Fibroblast of peridontal ligament (primary cell): ENCODE data around the gene C1S.
A peak's percentile ranks its signal among the peaks of the same experiment; 100 is the strongest.
"Not testable (repeated sequence)": the region's sequence is repeated elsewhere in the genome, so short reads cannot be mapped to it uniquely, and the experiment has no call there.

Source experiments
- DNase-seq: peaks from one replicate; pipeline ENCODE4 v3.0.0-alpha.2; 2010; ENCODE audit errors: extremely low read depth

Gene C1S

DNA sequence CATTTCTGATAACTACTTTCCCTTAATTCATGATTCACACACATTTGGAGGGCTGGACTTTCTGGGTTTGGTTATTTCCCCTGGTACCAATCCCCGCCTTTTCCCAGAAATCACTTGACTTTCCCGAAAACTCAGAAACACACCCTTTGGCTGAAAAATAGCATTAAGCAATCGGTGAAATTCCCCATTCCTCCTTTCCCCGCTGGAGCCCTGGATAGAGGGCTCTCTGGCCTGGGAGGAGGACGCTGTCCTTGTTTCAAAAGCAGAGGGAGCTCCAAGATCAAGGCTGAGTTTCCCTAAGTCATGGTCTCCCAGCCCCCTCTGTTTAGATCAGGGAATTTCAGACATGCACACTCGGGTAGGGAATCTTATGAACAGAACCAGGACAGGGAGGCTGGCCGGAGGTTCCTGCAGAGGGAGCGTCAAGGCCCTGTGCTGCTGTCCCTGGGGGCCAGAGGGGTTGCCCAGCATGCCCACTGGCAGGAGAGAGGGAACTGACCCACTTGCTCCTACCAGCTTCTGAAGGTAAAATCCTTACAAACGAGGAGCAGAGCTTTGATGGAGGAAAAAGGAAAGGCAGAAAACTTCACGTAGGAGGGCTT is at the start of gene C1S:
C1S (plus strand) TSS at position 366 of the 602 bp plus-strand sequence. CDS start 1,195 bp downstream, outside the sequence.
- peak; percentile 100 for DNase-seq

DNA sequence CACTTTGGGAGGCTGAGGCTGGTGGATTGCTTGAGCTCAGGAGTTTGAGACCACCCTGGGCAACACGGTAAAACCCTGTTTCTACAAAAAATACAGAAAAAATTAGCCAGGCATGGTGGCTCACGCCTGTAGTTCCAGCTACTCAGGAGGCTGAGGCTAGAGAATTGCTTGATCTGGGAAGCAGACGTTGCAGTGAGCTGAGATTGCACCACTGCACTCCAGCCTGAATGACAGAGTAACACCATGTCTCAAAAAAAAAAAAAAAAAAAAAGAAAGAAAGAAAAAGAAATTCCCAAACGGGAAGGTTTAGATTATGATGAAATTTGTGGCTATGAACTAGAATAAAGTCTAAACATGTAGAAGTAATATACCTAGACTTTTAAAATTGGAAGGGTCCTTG is 49.1 kb upstream of the C1S start:
- DNase-seq, result not testable (repeated sequence)

- no peak for DNase-seq
Observed at GRCh38 chr12:7012024-7012607, 48.4 kb upstream of the C1S start.

DNA sequence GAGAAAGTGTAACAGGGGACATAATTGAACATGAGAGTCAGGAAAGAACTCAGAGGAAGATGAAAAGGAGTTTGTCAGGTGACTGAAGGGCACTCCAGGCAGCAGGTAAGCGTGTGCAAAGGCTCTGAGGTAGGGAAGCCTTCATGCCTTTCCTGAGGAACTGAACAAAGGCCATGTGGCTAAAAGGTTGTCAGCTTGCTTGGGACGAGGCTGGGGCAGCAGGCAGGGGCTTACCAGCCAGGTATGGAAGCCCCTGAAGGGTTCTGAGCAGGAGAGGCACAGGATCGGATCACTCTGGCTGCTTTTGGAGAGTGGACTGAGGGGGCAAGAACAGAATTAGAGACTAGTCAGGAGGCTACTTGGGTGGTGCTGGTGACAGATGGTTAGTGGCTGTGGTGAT is 47.4 kb upstream of the C1S start:
- no peak for DNase-seq

GRCh38 chr12:7015555-7016370 is 44.8 kb upstream of the C1S start:
- DNase-seq, result no peak

DNA sequence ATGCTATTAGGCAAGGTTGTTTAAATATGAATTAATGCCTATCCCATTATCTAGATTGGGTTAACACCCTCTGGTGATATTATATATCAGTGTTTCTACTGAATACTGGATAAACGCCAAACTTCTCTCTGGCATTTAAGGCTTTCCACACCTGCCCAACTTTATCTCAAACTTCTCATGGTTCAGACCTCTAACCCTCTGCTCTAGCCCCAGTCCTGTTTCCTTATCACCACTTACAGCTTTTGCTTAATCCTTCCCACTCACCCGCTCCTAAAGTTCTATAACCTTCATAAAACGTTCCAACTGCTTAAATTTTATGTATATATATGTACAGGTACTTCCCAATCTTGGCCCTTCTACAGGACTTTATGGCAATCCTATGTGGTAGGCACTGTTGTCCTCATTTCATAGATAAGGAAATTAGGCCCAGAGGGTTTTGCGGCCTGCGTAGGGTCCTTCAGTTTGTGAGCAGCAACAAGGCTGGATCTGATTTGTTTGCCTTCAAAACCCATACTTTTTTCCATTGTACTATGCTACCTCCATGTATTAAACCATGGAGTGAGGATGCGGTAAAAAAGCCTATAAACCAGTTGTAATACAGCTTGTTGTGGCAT is 43.5 kb upstream of the C1S start:
- DNase-seq, result no peak

DNA sequence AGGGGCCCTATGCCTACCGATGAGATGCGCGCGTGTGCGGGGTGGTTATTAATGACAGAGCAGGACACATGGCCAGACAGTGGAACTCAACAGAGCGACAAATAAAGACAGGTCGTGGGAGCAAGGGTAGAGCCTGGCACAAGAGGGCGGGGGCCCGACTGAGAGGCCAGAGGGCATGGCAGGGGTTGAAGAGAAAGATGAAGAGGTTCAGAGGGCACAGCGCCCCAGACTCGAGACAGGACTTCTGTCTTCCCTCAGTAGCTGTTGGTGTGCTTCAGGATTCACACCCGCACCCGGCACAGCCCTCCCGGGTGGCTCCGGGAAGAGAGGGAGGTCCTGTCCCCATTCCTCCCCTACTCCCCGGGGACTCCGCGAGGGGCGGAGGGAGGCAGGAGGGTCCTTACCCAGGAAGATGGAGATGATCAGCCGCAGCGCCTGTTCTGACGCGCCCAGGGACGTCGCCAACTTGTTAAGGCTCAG is 42.6 kb upstream of the C1S start:
- no peak for DNase-seq

GRCh38 chr12:7018350-7019042 is 42.0 kb upstream of the C1S start, which contains the start of gene LPCAT3:
LPCAT3 (minus strand) TSS chr12:7018476; CDS start chr12:7018424, 52 bp downstream.
- DNase-seq, result peak; percentile 89

DNA sequence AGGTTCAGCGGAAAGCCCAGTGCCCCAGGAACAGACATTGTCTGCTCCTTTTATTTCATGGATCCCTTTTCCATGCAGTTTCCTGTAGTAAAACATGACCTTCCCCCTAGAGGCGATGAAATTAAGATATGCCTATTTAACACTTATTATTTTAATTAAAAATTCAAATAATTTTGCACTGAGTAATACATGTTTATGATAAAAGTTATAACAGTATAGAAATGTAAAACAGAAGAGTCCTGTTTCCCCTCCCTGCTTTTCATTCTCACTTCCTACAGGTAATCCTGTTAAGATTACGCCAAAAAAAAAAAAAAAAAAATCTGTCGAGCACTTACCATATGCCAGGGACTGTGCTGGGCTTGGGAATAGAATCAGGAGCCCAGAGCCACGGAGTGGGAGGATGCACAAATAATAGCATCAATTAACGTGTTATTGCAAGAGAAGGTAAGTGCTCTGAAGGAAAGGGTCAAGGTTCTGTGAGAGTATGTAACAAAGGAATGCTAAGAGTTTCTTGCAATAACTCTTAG is 41.4 kb upstream of the C1S start:
- DNase-seq, result no peak

DNA sequence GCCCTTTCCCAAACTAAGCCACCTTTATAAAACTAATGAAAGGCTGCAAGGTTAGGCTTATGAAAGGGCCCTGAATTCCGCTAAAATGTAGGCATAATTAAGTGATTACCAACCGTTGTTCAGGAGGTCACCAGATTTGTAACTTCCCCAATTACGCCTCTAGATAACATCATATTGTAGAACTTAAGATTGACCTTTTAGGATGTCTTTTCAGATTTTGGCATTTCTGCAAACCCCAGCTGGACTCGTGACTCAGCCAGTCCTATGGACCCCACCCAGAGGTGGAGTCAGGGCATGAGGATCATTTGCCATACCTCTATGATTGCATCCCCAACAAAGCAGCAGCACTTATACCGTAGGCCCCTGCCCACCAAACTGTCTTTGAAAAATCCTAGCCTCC is 38.6 kb upstream of the C1S start:
- peak; percentile 20 for DNase-seq

GRCh38 chr12:7023114-7023513 is 37.4 kb upstream of the C1S start:
- DNase-seq, result no peak

DNA sequence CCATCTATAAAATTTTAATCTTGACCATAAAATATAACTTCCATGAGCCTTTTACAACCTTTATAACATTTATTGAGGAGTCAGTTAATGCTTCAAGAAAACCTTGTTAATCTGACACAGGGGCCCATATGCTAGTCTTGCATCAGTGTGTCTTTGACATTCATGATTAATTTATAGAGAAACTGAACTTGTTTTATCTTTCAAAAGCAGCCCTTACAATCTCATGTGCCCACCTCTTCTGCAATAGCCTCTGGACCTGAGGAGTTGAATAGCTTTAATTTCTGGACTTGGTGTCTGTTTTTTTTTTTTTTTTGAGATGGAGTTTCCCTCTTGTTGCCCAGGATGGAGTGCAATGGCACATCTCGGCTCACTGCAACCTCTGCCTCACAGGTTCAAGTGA is 33.7 kb upstream of the C1S start:
- no peak for DNase-seq

- no peak for DNase-seq
Observed at GRCh38 chr12:7031306-7031705, 29.2 kb upstream of the C1S start.

DNA sequence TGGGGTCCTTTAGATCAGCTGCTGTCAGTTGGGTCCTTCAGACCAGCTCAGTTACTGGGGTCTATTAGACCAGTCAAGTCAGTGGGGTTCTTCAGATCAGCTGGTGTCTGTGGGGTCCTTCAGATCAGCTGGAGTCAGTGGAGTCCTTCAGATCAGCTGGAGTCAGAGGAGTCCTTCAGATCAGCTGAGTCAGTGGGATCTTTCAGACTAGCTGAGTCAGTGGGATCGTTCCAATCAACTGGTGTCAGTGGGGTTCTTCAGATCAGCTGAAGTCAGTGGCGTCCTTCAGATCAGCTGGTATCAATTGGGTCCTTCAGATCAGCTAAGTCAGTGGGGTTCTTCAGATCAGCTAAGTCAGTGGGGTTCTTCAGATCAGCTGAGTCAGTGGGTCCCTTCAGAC is 27.5 kb upstream of the C1S start:
- no peak for DNase-seq

- DNase-seq, result no peak
Observed at GRCh38 chr12:7034464-7034863, 26.1 kb upstream of the C1S start.

- no peak for DNase-seq
Observed at GRCh38 chr12:7035463-7035862, 25.1 kb upstream of the C1S start.

- DNase-seq, result not testable (repeated sequence)
Observed at GRCh38 chr12:7037411-7037810, 23.1 kb upstream of the C1S start.

- DNase-seq, result no peak
Observed at GRCh38 chr12:7038591-7038990, 21.9 kb upstream of the C1S start.

DNA sequence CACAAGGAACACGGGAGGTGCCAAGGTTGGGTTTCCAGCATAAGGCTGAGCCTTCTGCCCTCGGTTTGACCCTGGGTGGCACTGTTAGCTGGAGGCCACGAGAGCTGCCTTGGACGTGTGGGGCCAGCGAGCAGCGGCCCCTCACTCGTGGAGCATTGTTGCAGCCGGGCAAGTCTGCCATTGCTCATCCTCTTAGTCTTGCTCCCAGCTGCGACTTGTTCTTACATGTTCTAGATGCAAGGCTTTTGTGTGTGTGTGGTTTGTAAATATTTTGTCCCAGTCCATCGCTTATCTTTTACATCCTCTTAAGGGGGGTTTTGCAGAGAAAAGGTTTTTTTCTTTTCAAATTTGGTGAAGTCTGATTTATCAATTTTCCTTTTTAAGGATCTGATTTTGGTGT is 21.1 kb upstream of the C1S start:
- no peak for DNase-seq

GRCh38 chr12:7042842-7043241 is 17.7 kb upstream of the C1S start:
- peak; percentile 62 for DNase-seq

DNA sequence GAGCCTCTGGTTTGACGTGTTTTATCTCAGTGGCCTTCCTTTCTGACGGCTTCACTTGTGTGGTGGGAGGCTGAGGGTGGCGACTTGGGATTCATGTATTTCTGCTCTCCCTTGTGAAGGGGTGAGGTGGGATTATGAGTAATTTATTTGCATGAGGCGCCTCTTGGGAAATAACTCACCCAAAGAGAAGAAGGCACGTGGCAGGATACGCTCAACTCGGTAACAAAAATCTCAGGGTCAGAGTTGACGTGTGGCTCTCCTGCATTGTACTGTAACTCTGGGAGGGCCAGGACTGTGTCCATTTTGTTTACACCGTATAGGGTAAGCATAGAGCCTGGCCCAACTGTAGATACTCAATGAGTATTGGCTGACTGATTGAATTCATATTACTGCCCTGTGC is 14.6 kb upstream of the C1S start:
- DNase-seq, result no peak
